Adipocyte (in vitro differentiated cells): ENCODE data around the gene NAV2.

ENCODE experiments used
- DNase-seq: peaks from one replicate; pipeline ENCODE4 v3.0.0-alpha.2; 2015; ENCODE audit warnings: low read depth
- H3K27me3 ChIP-seq: replicated peaks from 2 replicates; pipeline ENCODE4 v1.7.0; 2013; ENCODE audit warnings: mild to moderate bottlenecking, low read length, moderate library complexity; ENCODE audit not compliant: control insufficient read depth, insufficient read depth
- H3K36me3 ChIP-seq: 2 replicates; pipeline ENCODE4 v1.7.0; 2013; ENCODE audit warnings: low read length, mild to moderate bottlenecking, moderate library complexity; ENCODE audit not compliant: control insufficient read depth, insufficient read depth, severe bottlenecking
- H3K4me1 ChIP-seq: 2 replicates; pipeline ENCODE4 v1.7.0; 2013; ENCODE audit warnings: mild to moderate bottlenecking, low read length, moderate library complexity; ENCODE audit not compliant: control insufficient read depth, insufficient read depth
- H3K4me3 ChIP-seq: 2 replicates; pipeline ENCODE4 v1.7.0; 2013; ENCODE audit warnings: mild to moderate bottlenecking, low read length, moderate library complexity
- H3K9ac ChIP-seq: 2 replicates; pipeline ENCODE4 v1.7.0; 2013; ENCODE audit warnings: mild to moderate bottlenecking, low read length, moderate library complexity
- H3K9me3 ChIP-seq: 2 replicates; pipeline ENCODE4 v1.7.0; 2013; ENCODE audit warnings: mild to moderate bottlenecking, low read length, moderate library complexity; ENCODE audit not compliant: control insufficient read depth

Gene NAV2

GRCh38 chr11:19974886-19975285 is 262.2 kb downstream of the NAV2 start:
- Histone ChIP-seq H3K4me3 (no peak overlapping the region), H3K9me3 (no peaks in the 10 kb centered on the region), H3K36me3 (peaks cover 29% of the 10 kb centered on the region), H3K9ac (no peak overlapping the region), H3K4me1 (peaks cover 17% of the 10 kb centered on the region), H3K27me3 (no peaks in the 10 kb centered on the region)
- DNase-seq: no peak

DNA sequence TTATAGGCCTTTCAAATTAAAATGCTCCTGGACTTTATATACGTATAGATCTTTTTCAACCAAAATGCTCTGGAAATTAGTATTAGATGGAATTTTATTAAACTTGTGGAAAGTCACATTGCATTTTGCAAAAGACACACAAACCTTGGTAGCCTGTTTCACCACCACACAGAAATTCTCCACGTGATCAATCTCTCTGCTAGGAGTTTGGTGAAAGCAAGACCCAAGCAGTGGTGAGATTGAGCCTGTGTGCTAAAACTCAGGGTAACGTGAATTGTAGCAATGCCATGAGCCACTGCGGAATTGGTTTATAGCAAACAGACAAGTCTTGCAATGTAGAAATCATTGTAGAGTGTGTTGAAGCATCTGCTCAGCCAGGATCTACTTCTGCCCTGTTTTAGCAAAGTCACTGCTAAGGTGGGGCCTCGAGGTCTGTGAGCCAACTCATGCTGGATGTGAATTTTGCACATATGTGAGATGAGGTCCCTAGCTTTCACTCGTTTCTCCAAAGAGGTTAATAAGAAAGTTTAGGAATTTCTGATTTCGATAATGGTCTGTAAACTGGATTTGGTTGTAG is 262.9 kb downstream of the NAV2 start:
- Histone ChIP-seq H3K4me1 (peaks cover 23% of the 10 kb centered on the region), H3K27me3 (no peaks in the 10 kb centered on the region), H3K9me3 (no peaks in the 10 kb centered on the region), H3K9ac (no peak overlapping the region), H3K4me3 (no peak overlapping the region), H3K36me3 (peaks cover 29% of the 10 kb centered on the region)
- no peak for DNase-seq

- Histone ChIP-seq H3K4me1 (peaks cover 31% of the 10 kb centered on the region), H3K4me3 (no peak overlapping the region), H3K9ac (no peak overlapping the region), H3K27me3 (no peaks in the 10 kb centered on the region), H3K9me3 (no peaks in the 10 kb centered on the region), H3K36me3 (peaks cover 29% of the 10 kb centered on the region)
- DNase-seq: no peak
Observed at GRCh38 chr11:19976281-19976941, 263.8 kb downstream of the NAV2 start.

GRCh38 chr11:19977941-19978340 is 265.3 kb downstream of the NAV2 start:
- no peak for DNase-seq
- H3K4me1 ChIP-seq: peaks cover 44% of the 10 kb centered on the region
- H3K36me3 ChIP-seq: peaks cover 23% of the 10 kb centered on the region
- H3K9ac ChIP-seq: no peak overlapping the region
- H3K9me3 ChIP-seq: no peaks in the 10 kb centered on the region
- no peaks in the 10 kb centered on the region for H3K27me3 ChIP-seq
- H3K4me3 ChIP-seq: no peak overlapping the region

- Histone ChIP-seq H3K4me1 (peaks cover 54% of the 10 kb centered on the region), H3K36me3 (peaks cover 16% of the 10 kb centered on the region), H3K27me3 (no peaks in the 10 kb centered on the region), H3K9me3 (no peaks in the 10 kb centered on the region), H3K4me3 (peak overlapping the region; percentile 2), H3K9ac (peak overlapping the region; percentile 4)
- peak; percentile 81 for DNase-seq
Observed at GRCh38 chr11:19978668-19979518, 266.3 kb downstream of the NAV2 start.

DNA sequence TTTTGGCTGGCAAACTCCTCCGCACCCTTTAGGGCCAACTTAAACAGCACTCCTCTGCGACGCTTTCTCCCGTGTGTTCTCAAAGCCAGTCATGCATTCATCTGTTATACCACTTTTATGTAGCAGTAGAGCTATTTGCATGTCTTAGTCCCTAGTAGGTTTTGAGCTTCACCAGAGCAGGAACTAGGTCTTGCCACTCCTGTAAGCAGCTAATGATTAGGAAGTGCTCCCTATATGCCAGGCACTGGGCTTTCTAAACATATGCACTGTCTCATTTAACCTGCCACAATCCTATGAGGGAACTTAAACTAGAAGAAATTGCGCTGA is 266.8 kb downstream of the NAV2 start:
- no peak overlapping the region for H3K4me3 ChIP-seq
- DNase-seq: no peak
- peaks cover 13% of the 10 kb centered on the region for H3K36me3 ChIP-seq
- peak overlapping the region; percentile 4 for H3K9ac ChIP-seq
- no peaks in the 10 kb centered on the region for H3K9me3 ChIP-seq
- H3K4me1 ChIP-seq: peaks cover 59% of the 10 kb centered on the region
- no peaks in the 10 kb centered on the region for H3K27me3 ChIP-seq

GRCh38 chr11:19980388-19980787 is 267.8 kb downstream of the NAV2 start:
- H3K4me3 ChIP-seq: peak overlapping the region; percentile 48
- peak; percentile 9 for DNase-seq
- no peaks in the 10 kb centered on the region for H3K9me3 ChIP-seq
- H3K27me3 ChIP-seq: no peaks in the 10 kb centered on the region
- H3K4me1 ChIP-seq: peaks cover 68% of the 10 kb centered on the region
- peak overlapping the region; percentile 81 for H3K9ac ChIP-seq
- H3K36me3 ChIP-seq: peaks cover 9% of the 10 kb centered on the region

DNA sequence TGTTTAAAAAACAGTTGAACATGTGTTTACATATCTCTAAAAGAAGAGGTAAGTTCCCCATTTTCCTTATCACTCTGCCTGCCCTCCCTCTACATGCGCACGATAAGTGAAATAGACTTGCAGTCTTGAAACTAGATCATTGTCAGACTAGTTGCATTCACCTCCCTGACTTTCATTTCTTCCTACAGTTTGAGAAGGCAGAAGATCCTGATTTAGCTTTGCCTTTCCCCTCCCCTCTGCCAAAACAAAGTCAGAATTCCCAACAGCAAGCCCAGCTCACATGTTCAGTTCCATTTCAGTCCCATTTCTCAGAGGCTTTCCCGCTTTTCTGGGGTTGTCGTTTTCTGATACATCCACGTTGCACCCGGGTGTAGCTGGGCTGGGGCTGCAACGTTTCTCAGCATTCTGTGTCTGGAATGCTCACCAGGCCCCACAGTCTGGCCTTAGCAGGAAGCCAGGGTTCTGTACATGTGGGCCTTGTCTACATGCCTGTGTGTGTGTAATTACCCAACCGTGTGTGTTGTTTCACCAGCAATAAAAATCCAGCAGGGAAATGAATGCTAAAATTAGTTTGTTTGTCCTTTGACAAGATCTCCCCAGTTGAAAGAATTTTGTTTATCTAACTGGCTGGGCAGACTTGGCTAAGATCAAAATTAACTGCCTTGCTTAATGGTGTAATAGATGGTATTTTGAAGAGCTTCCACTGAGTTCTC is 268.5 kb downstream of the NAV2 start:
- H3K27me3 ChIP-seq: no peaks in the 10 kb centered on the region
- H3K9me3 ChIP-seq: no peaks in the 10 kb centered on the region
- H3K36me3 ChIP-seq: peaks cover 11% of the 10 kb centered on the region
- peak; percentile 82 for DNase-seq
- peak overlapping the region; percentile 81 for H3K9ac ChIP-seq
- H3K4me1 ChIP-seq: peaks cover 68% of the 10 kb centered on the region
- peak overlapping the region; percentile 48 for H3K4me3 ChIP-seq

GRCh38 chr11:19982774-19983495 is 270.3 kb downstream of the NAV2 start:
- DNase-seq: peak; percentile 46
- H3K4me1 ChIP-seq: peaks cover 78% of the 10 kb centered on the region
- peaks cover 5% of the 10 kb centered on the region for H3K36me3 ChIP-seq
- H3K27me3 ChIP-seq: no peaks in the 10 kb centered on the region
- H3K9me3 ChIP-seq: no peaks in the 10 kb centered on the region
- no peak overlapping the region for H3K4me3 ChIP-seq
- H3K9ac ChIP-seq: peak overlapping the region; percentile 17

GRCh38 chr11:19984048-19984742 is 271.6 kb downstream of the NAV2 start:
- Histone ChIP-seq H3K27me3 (no peaks in the 10 kb centered on the region), H3K9ac (peak overlapping the region; percentile 42), H3K4me3 (no peak overlapping the region), H3K9me3 (no peaks in the 10 kb centered on the region), H3K4me1 (peaks cover 81% of the 10 kb centered on the region), H3K36me3 (peaks cover 5% of the 10 kb centered on the region)
- no peak for DNase-seq
